RCC 7860 (cell line): ENCODE measurements around the gene CPSF4L.
"Not testable (repeated sequence)": the region's sequence is repeated elsewhere in the genome, so short reads cannot be mapped to it uniquely, and the experiment has no call there.

Experiments used
- DNase-seq: peaks from one replicate; pipeline ENCODE4 v3.0.0-alpha.2; 2015; ENCODE audit warnings: low spot score
- FAIRE-seq: peaks from 2 replicates; lab custom pipeline; 2012; peaks lifted over from hg19 to GRCh38; lab: Jason Lieb, UNC

CPSF4L gene

DNA sequence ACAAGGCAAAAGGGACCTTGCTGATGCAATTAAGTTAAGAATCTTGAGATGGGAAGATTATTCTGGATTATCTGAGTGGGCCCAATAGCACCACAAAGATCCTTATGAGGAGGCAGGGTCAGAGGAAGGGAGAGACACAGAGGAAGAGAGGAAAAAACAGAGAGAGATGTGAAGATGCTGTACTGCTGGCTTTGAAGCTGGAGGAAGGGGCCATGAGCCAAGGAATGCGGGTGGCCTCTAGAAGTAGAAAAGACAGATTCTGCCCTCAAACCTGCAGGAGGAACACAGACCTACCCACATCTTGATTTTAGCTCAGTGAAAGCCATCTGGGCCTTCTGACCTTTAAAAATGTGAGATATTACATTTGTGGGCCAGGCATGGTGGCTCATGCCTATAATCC lies 8.1 kb upstream of the CPSF4L start:
- no peak for DNase-seq
- no peak for FAIRE-seq

GRCh38 chr17:73269329-73269615 lies 7.6 kb upstream of the CPSF4L start:
- no peak for FAIRE-seq
- no peak for DNase-seq

- no peak for FAIRE-seq
Measured at GRCh38 chr17:73268582-73269328, 7.1 kb upstream of the CPSF4L start.

GRCh38 chr17:73267648-73268537 lies 6.2 kb upstream of the CPSF4L start:
- DNase-seq = no peak
- FAIRE-seq = no peak

More at GRCh38 chr17:73268582-73269328, 7.1 kb upstream of the CPSF4L start:
- peak; percentile 27 for DNase-seq

DNA sequence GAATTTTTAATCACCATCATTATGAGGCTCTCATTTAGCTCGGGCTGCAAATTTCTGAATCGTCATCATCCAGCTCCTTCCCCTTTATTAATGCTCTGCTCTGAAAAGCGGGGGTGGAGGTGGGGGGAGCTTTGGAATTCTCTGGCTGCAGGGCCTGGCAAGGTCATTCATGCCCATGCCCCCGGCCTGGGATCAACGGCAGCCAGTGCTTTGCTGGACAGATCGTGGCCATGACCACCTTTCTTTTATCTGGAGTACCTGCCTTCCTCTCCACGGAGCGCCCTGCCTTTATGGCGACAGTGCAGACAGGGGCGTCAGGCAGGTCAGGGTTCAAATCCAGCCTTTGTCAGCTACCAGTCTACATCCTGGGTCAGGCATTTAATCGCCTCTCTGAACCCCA lies 5.1 kb upstream of the CPSF4L start:
- DNase-seq = no peak
- FAIRE-seq = no peak

- DNase-seq (no peak), FAIRE-seq (no peak)
Measured at GRCh38 chr17:73265646-73266640, 4.3 kb upstream of the CPSF4L start.

DNA sequence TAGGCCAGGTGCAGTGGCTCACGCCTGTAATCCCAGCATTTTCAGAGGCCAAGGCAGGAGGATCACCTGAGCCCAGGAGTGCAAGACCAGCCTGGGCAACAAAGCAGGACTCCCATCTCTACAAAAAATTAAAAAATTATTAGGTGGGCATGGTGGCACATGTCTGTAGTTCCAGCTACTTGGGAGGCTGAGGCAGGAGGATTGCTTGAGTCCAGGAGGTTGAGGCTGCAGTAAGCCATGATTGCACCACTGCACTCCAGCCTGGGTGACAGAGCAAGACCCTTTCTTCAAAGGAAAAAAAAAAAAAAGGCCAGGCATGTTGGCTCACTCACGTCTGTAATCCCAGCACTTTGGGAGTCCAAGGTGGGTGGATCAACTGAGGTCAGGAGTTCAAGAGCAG lies 2.8 kb upstream of the CPSF4L start:
- FAIRE-seq, DNase-seq: not testable (repeated sequence)

DNA sequence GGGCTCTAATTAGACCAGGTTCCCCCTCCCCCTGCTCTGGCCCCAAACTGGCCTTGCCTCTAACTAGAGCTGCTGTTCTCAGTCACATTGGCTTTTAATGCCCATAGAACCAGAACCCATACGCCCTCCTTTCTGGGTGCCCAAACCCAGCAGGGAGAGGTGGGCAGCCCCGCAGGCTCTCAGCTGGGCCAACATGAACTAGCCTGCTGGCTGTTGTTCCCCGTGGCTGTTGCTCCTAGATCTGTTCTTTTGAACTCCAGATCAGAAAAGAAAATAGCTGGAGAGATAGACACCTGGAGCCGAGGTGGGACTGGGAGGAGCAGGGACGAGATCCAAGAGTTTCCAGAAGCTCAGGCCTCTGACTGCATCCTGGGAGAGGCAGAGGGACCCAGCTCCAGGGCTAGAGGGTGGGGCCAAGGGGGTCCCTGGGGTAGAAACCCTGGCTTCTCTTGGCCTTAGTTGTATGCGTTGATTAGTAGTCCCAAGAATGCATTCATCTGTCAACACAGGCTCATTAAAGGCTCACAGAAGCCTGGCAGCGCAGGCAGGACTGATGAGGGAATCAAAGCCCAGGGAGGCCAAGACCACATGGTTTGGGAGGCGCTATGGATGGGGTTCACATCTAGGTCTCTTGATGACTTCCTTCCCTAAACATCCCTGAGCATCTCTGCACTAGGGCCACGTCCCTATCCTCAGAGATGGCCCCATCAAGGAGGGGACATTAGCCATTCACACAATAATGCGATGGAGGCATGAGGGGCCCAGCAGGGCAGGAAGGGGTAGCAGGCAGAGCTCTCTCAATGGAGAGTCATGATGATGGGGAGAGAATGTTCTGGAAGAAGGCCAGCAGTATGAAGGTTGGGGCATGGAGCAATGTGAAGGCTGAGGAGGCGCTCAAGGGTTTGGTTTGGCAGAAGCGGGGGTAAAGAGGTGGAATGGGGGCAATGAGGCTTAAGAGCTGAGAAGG lies 1.3 kb upstream of the CPSF4L start:
- DNase-seq = no peak
- FAIRE-seq = no peak

GRCh38 chr17:73261952-73262675 lies 434 bp upstream of the CPSF4L start:
- DNase-seq (no peak), FAIRE-seq (no peak)

- no peak for DNase-seq
- FAIRE-seq = no peak
Measured at GRCh38 chr17:73257516-73257915, 4.2 kb downstream of the CPSF4L start.

DNA sequence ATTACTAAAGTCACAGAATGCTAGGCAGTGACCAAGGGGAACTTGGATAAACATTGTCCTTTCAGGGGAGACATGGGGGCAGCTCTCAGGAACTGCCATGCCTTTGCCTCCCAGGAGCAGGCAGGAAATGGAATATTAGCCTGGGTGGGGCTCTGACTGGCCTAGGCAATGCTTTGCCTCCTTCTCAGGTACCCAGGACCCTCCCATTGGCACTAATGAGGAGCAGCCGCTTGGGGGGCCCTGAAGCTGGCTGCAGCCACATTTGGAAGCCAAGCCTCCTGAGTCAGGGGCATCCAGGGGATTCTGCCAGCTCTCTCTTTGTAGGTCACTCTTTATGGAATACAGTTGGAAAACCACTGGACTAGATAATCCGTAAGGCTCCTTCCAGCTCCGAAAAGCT lies 5.5 kb downstream of the CPSF4L start:
- no peak for DNase-seq
- FAIRE-seq = no peak

GRCh38 chr17:73255671-73256181 lies 6.0 kb downstream of the CPSF4L start:
- DNase-seq (peak; percentile 76), FAIRE-seq (peak; percentile 74)

GRCh38 chr17:73251871-73252270 lies 9.8 kb downstream of the CPSF4L start:
- DNase-seq (no peak), FAIRE-seq (no peak)

GRCh38 chr17:73250851-73251640 lies 10.6 kb downstream of the CPSF4L start:
- no peak for DNase-seq

DNA sequence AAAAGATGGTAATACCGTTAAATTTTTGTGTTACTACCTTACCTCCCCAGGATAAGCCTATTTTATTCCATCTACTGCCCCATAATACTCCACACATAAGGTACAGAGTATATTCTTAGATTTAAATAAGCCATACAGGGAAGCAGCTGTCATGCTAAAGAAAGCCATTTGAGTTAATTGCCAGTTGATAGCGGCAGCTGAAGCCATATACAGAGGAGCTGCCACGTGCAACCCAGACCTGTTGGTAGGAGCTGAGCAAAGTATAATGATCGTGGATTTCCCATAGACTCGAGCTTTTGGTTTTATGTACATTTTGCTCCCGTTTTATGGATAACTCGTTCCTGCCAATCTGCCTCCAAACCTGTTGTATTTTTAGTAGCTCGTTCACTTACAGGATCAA lies 12.0 kb downstream of the CPSF4L start:
- DNase-seq = no peak
- FAIRE-seq = no peak

More at GRCh38 chr17:73250851-73251640, 10.6 kb downstream of the CPSF4L start:
- FAIRE-seq = no peak

DNA sequence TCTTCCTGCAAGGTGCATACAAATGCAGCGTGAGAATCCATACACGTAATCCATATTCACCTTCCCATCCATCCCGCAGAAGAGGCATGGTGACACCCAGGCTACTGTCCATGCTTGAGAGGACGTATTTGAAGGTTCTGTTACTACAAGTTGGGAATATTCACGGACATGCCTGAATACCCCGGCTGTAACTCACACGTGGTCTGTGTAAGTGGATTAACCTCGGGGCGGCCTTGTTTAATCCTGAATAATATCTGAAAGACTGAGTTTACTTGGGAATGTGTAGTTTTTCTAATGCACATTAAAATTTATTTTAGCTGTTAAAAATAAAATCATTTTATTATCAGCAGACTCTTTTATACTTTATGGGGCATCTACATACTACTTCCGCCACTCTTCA lies 13.1 kb downstream of the CPSF4L start:
- no peak for DNase-seq
- no peak for FAIRE-seq

DNA sequence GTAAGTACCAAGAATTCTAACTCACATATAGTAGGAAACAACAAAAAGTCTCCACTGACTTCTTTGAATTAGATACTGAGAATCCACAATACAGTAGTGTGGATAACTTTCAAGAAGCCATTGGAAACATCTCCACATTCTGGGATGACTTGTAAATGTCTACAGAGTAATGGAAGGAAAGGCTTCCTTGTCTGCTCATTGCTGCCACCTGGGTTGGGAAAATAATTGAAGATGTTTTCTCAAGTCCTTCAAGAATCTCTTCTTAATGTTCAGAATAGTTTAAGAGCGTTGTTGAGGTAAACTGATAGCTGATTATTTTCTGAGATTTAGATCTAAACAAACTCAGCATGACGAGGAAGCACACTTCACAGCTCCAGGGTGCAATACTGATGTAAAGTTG lies 14.0 kb downstream of the CPSF4L start:
- FAIRE-seq = no peak
- DNase-seq = no peak

DNA sequence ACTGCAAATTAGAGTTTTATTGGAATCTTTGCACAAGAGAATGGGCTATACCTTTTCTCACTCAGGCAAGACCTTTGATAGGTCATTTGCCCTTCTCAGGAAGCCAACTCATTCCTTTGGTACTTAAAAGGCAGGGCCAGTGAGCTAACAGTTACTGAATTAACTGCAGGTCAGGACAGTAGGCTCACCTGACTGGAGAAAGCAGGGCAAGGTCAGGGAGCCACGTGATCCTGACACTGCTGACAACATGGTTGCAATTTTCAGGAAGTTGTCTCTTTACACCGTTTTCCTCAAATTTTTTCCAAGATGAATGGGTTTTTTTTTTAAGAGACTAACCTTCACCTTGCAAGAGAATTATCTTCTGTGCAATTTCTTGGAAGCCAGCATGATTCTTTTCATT lies 21.1 kb downstream of the CPSF4L start:
- FAIRE-seq (no peak), DNase-seq (no peak)
